Nephron (organoid): Measurements from ENCODE around the gene SP110.
"Not testable (repeated sequence)": the region's sequence is repeated elsewhere in the genome, so short reads cannot be mapped to it uniquely, and the experiment has no call there.

Experiments
- H3K27ac Mint-ChIP-seq, 3 experiments: 2 replicates each; pipeline ENCODE4 v1.8.0; 2020; ENCODE audit warnings: mixed read lengths in 3 of 3, mild to moderate bottlenecking in 2 of 3, moderate library complexity in 1 of 3
- H3K27me3 Mint-ChIP-seq: 2 replicates; pipeline ENCODE4 v1.8.0; 2021; ENCODE audit warnings: low read depth, mild to moderate bottlenecking, moderate library complexity, mixed read lengths
- H3K36me3 Mint-ChIP-seq: 2 replicates; pipeline ENCODE4 v1.8.0; 2020; ENCODE audit warnings: low read depth, mixed read lengths
- H3K4me1 Mint-ChIP-seq: 2 replicates; pipeline ENCODE4 v1.8.0; 2020; ENCODE audit warnings: mixed read lengths
- H3K4me3 Mint-ChIP-seq, 3 experiments: 2 replicates each; pipeline ENCODE4 v1.8.0; 2020; ENCODE audit warnings: mild to moderate bottlenecking in 3 of 3, mixed read lengths in 3 of 3, moderate library complexity in 2 of 3
- H3K9me3 Mint-ChIP-seq: 2 replicates; pipeline ENCODE4 v1.8.0; 2020; ENCODE audit warnings: mixed read lengths
- CTCF ChIP-seq, 3 experiments: fragments of 200-600 bp; sonication (generic); IDR thresholded peaks; one replicate each; pipeline ENCODE4 v1.5.0; 2021; ENCODE audit warnings: antibody characterized with exemption in 3 of 3; ENCODE audit not compliant: unreplicated experiment in 3 of 3

The SP110 gene

GRCh38 chr2:230124757-230125431 is 94.9 kb downstream of the SP110 start:
- Mint-ChIP-seq H3K9me3 (peaks cover 5% of the 10 kb centered on the region), H3K36me3 (no peaks in the 10 kb centered on the region), H3K4me3 (no peak overlapping the region), H3K27ac (no peak overlapping the region), H3K4me1 (peaks cover 8% of the 10 kb centered on the region), H3K27me3 (peaks cover 4% of the 10 kb centered on the region)
- no peak for TF ChIP-seq CTCF (IDR thresholded peaks at IDR 0.05; ENCODE audit: unreplicated experiment in 3 of 3)

GRCh38 chr2:230124235-230124634 is 95.5 kb downstream of the SP110 start:
- no peak for TF ChIP-seq CTCF (IDR thresholded peaks at IDR 0.05; ENCODE audit: unreplicated experiment in 3 of 3)
- no peaks in the 10 kb centered on the region for H3K36me3 Mint-ChIP-seq
- H3K4me3 Mint-ChIP-seq, result no peak overlapping the region
- peaks cover 5% of the 10 kb centered on the region for H3K9me3 Mint-ChIP-seq
- peaks cover 5% of the 10 kb centered on the region for H3K4me1 Mint-ChIP-seq
- no peak overlapping the region for H3K27ac Mint-ChIP-seq
- peaks cover 4% of the 10 kb centered on the region for H3K27me3 Mint-ChIP-seq

- H3K27ac Mint-ChIP-seq, H3K4me1 Mint-ChIP-seq, H3K36me3 Mint-ChIP-seq, H3K27me3 Mint-ChIP-seq, H3K9me3 Mint-ChIP-seq, H3K4me3 Mint-ChIP-seq: not testable (repeated sequence)
Measured at GRCh38 chr2:230120376-230120775, 99.4 kb downstream of the SP110 start.

GRCh38 chr2:230119827-230120226 is 100.0 kb downstream of the SP110 start:
- not testable (repeated sequence) for H3K27me3 Mint-ChIP-seq, H3K27ac Mint-ChIP-seq, H3K36me3 Mint-ChIP-seq, H3K4me3 Mint-ChIP-seq, H3K4me1 Mint-ChIP-seq
- H3K9me3 Mint-ChIP-seq, result peaks cover 14% of the 10 kb centered on the region
